Measurements from ENCODE around the gene PRR33. TPM values are rescaled to one million over a fixed set of nuclear protein-coding genes. Genes with fewer than 3 reads are reported as not detected.

PRR33 gene
- total and polyA plus RNA-seq, 10 of the 15 experiments (the other 5 are each of a cell fraction or from before 2014, with no cell fraction given), result 0.02 to 1.0 (median 0.38) TPM; not detected in 6

DNA sequence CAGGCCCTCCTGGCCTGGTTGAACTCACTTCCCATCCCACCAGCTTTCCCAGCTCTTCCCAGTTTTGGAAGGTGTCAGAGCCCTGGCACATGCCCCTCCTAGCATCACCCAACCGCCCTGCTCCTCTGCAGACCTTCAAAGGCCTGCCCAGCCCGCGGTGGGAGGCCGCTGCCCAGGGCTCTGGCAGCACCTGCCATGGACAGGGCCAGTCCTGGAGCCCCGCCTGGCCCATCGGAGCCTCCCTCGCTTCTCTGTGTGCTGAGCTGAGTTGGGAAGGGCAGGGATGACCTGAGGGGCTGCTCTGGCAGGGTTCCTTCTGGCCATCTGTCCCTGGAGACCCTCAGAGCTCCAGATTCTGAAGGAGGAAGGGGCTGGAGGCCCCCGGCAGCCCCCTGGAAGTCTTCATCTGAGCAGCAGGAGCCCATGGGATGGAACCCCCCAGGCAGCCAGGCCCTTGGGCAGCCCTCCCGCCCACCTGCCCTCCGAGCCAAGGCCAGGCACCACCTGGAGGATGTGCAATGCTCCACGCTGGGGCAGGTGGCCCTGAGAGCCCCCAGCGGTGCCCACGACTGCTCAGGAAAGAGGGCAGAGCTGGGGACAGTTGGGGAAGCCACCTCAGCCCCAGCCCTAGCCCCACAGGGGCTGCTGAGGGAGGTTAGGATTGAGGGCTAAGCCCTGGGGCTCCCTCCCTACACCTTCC, 35.2 kb downstream of the PRR33 start (continued):
- TF ChIP-seq, protein P1, sequence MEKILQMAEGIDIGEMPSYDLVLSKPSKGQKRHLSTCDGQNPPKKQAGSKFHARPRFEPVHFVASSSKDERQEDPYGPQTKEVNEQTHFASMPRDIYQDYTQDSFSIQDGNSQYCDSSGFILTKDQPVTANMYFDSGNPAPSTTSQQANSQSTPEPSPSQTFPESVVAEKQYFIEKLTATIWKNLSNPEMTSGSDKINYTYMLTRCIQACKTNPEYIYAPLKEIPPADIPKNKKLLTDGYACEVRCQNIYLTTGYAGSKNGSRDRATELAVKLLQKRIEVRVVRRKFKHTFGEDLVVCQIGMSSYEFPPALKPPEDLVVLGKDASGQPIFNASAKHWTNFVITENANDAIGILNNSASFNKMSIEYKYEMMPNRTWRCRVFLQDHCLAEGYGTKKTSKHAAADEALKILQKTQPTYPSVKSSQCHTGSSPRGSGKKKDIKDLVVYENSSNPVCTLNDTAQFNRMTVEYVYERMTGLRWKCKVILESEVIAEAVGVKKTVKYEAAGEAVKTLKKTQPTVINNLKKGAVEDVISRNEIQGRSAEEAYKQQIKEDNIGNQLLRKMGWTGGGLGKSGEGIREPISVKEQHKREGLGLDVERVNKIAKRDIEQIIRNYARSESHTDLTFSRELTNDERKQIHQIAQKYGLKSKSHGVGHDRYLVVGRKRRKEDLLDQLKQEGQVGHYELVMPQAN (conservative IDR thresholded peaks at IDR 0.05), result no peak
- TF ChIP-seq ZNF622 (IDR thresholded peaks at IDR 0.05) (no peak), PKNOX1 (IDR thresholded peaks at IDR 0.05) (no peak), ATF7 (IDR thresholded peaks at IDR 0.05; ENCODE audit: low read depth) (no peak), RUNX3 (IDR thresholded peaks at IDR 0.05; ENCODE audit: low read length) (no peak), ZNF207 (IDR thresholded peaks at IDR 0.05; ENCODE audit: borderline replicate concordance) (no peak)

- Histone ChIP-seq H4K20me1 (ENCODE audit: control insufficient read depth, insufficient read depth) (peaks cover 17% of the 10 kb centered on the region; the same call in 1 of the 2 replicates), H3K36me3 (ENCODE audit: control insufficient read depth in 2 of 2, insufficient read depth in 2 of 2, low read length in 1 of 2) (peaks cover 1 to 3% of the 10 kb centered on the region in 2 experiments; a peak in 3 of 4 replicates), H3K9ac (ENCODE audit: control insufficient read depth, insufficient read depth, low read length) (peak overlapping the region; percentile 68), H3K9me3 (replicated peaks; ENCODE audit: control insufficient read depth, insufficient read depth, low read length) (no peaks in the 10 kb centered on the region), H3K4me2 (ENCODE audit: control insufficient read depth, insufficient read depth) (peak overlapping the region; percentile 100), H3K4me3 (peak overlapping the region; percentile 96), H3K4me1 (ENCODE audit: control insufficient read depth, insufficient read depth, low read length) (peaks cover 43% of the 10 kb centered on the region), H2AFZ (ENCODE audit: control insufficient read depth, low read depth, low read length) (no peak overlapping the region), H3K79me2 (ENCODE audit: control insufficient read depth, insufficient read depth, low read length) (peaks cover 84% of the 10 kb centered on the region), H3K27me3 (replicated peaks in 1 of 2; ENCODE audit: control insufficient read depth in 2 of 2, insufficient read depth in 2 of 2, low read length in 1 of 2) (no peaks in the 10 kb centered on the region), H3K27ac (ENCODE audit: control insufficient read depth, insufficient read depth) (peak overlapping the region; percentile 99)
- CTCF ChIA-PET, result interaction anchor here (1.1 to 3.0 kb wide), 5 partner anchors 9 to 180 kb away, joined by 3 to 10 read pairs (median 4); no protein-coding TSS in a partner anchor
- intact Hi-C loops (cut with micrococcal nuclease; ENCODE audit: unreplicated experiment), result no loop called here
- RAD21 ChIA-PET (ENCODE audit: unreplicated experiment), result interaction anchor here (0.9 to 1.2 kb wide), 2 partner anchors 8 to 23 kb away, joined by 3 read pairs; no protein-coding TSS in a partner anchor
- ATAC-seq (no peak), FAIRE-seq (no peak), DNase-seq (ENCODE audit: low read depth, low spot score) (no peak)
- SMC1A ChIA-PET (ENCODE audit: uncharacterized antibody, unreplicated experiment), result interaction anchor here (1.4 to 1.7 kb wide), 3 partner anchors 15 to 162 kb away, joined by 3 to 6 read pairs (median 3); no protein-coding TSS in a partner anchor
- BruUV-seq (replicated peaks), result no TSS peak
- WGBS (ENCODE audit: insufficient coverage, insufficient replicate concordance, low lambda C conversion rate, missing lambda C conversion rate), result 86% methylated on average over 11 of the region's 11 CpGs
- in situ Hi-C loops (cut with MboI), result loop anchor here (10.0 kb wide), 1 partner anchor 1011 kb away; the partner anchor contains the start of genes POLR2L and TSPAN4
- POLR2A ChIA-PET, result interaction anchor here (0.9 kb wide), 1 partner anchor 39 kb away, joined by 4 read pairs; no protein-coding TSS in a partner anchor
- TF ChIP-seq NR2F1 (conservative IDR thresholded peaks at IDR 0.05) (no peak), NR2C2 (IDR thresholded peaks at IDR 0.05; ENCODE audit: borderline replicate concordance, control insufficient read depth, insufficient read length, low read depth) (no peak), TCF3 (IDR thresholded peaks at IDR 0.05; ENCODE audit: borderline replicate concordance, insufficient read depth, low read depth, low read length) (no peak), ZZZ3 (IDR thresholded peaks at IDR 0.05; ENCODE audit: control insufficient read depth, insufficient read length, low read depth) (no peak), RBBP5 (conservative IDR thresholded peaks at IDR 0.05) (no peak), SUZ12 (IDR thresholded peaks at IDR 0.05; ENCODE audit: unreplicated experiment) (no peak), MYB (IDR thresholded peaks at IDR 0.05; ENCODE audit: borderline replicate concordance, low read depth, low read length) (no peak), TAF1 (IDR thresholded peaks at IDR 0.05; ENCODE audit: borderline replicate concordance, low read depth, low read length) (no peak), CHD1 (IDR thresholded peaks at IDR 0.05; ENCODE audit: low read depth, low read length) (no peak), PKNOX1 (IDR thresholded peaks at IDR 0.05) (no peak), POLR2AphosphoS2 (IDR thresholded peaks at IDR 0.05; ENCODE audit: low read depth, low read length) (no peak; the same call in 1 of the 2 replicates), PAX8 (IDR thresholded peaks at IDR 0.05) (no peak)
Measured at GRCh38 chr11:1855886-1856265, 35.8 kb downstream of the PRR33 start.
